Epidermal melanocyte (primary cell): ENCODE measurements around the gene CLPTM1.
"Not testable (repeated sequence)": the region's sequence is repeated elsewhere in the genome, so short reads cannot be mapped to it uniquely, and the experiment has no call there.

Source experiments
- DNase-seq: peaks from one replicate; pipeline ENCODE4 v3.0.0; 2011; ENCODE audit warnings: low spot score; ENCODE audit not compliant: insufficient read length

CLPTM1 gene

GRCh38 chr19:44943801-44944249, 11.4 kb upstream of the CLPTM1 start:
- DNase-seq: no peak

GRCh38 chr19:44947041-44947581, 8.1 kb upstream of the CLPTM1 start:
- DNase-seq: no peak

- DNase-seq: no peak
These were observed 6.9 kb upstream of the CLPTM1 start for GRCh38 chr19:44948237-44948636.

GRCh38 chr19:44948763-44949374, 6.3 kb upstream of the CLPTM1 start:
- no peak for DNase-seq

GRCh38 chr19:44949550-44949949, 5.6 kb upstream of the CLPTM1 start:
- DNase-seq: no peak

GRCh38 chr19:44951179-44952159, 3.7 kb upstream of the CLPTM1 start:
- peak; percentile 82 for DNase-seq

- DNase-seq: no peak
These were observed 917 bp upstream of the CLPTM1 start for GRCh38 chr19:44954278-44954648.

GRCh38 chr19:44955505-44956439, 592 bp downstream of the CLPTM1 start:
- no peak for DNase-seq

- DNase-seq: no peak
These were observed 2.3 kb downstream of the CLPTM1 start for GRCh38 chr19:44957526-44957925.

- no peak for DNase-seq
These were observed 2.9 kb downstream of the CLPTM1 start for GRCh38 chr19:44958090-44958489.

- DNase-seq: no peak
These were observed 4.5 kb downstream of the CLPTM1 start for GRCh38 chr19:44959691-44960090.

- DNase-seq: no peak
These were observed 5.9 kb downstream of the CLPTM1 start for GRCh38 chr19:44960906-44961728.

- DNase-seq: no peak
These were observed 6.6 kb downstream of the CLPTM1 start for GRCh38 chr19:44961821-44962220.

- DNase-seq: no peak
These were observed 12.9 kb downstream of the CLPTM1 start for GRCh38 chr19:44968118-44968517.

GRCh38 chr19:44968670-44969069, 13.5 kb downstream of the CLPTM1 start:
- no peak for DNase-seq

- no peak for DNase-seq
These were observed 14.3 kb downstream of the CLPTM1 start for GRCh38 chr19:44969437-44969836.

- DNase-seq: not testable (repeated sequence)
These were observed 16.3 kb downstream of the CLPTM1 start for GRCh38 chr19:44971451-44971850.

GRCh38 chr19:44972802-44973201, 17.6 kb downstream of the CLPTM1 start:
- DNase-seq: no peak

- DNase-seq: no peak
These were observed 19.0 kb downstream of the CLPTM1 start for GRCh38 chr19:44973982-44974735.

GRCh38 chr19:44974857-44975256, 19.7 kb downstream of the CLPTM1 start:
- DNase-seq: no peak
